ENCODE data around the gene PRMT5. TPM values are rescaled to one million over a fixed set of nuclear protein-coding genes. Genes with fewer than 3 reads are reported as not detected.

Gene PRMT5
- total RNA-seq, 4 donors from 2014 or later = 32.2 to 92.3 (median 43.4) TPM

DNA sequence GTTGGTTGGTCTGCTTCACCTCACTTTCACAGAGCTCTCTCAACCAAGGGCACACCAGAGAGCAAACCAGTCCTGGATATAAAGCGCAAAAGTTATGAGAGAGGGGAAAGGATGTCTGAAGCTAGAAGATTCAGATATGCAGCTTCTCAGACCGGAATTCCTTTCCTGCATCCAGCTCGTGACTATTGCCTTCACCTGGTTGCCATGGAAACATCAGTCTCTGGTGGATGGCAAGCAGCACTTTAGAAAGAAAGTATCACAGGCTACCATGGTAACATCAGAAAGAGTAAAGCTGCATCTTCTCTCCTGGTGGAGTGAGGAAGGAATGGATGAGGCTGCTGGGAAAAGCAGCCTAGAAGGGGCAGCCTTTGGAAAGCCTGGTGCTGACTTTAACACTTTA, 32.4 kb downstream of the PRMT5 start:
- in situ Hi-C loops (cut with MboI; ENCODE audit: low pct_ligation_motif_present in 1 of 4, low pct_unique_long_range_greater_than_20kb in 1 of 4, low sequenced_read_pairs in 3 of 4) (no loop called here), intact Hi-C loops (cut with DNase I; ENCODE audit: low total_unique reads) (no loop called here)
- no peaks in the 10 kb centered on the region for H3K27me3 ChIP-seq
- H3K4me3 ChIP-seq = no peak overlapping the region
- H3K4me1 ChIP-seq = peaks cover 0 to 17% (median 3%) of the 10 kb centered on the region in 4 donors
- peaks cover 0 to 13% (median 5%) of the 10 kb centered on the region in 4 donors for H3K36me3 ChIP-seq
- 83 to 87% methylated on average over 3 of the region's 3 CpGs for WGBS, 2 donors (ENCODE audit: low coverage in 1 of 2)
- TF ChIP-seq EP300 (IDR thresholded peaks at IDR 0.05; ENCODE audit: low read depth) (no peak), POLR2A (IDR thresholded peaks at IDR 0.05) (no peak), POLR2AphosphoS5 (IDR thresholded peaks at IDR 0.05) (no peak)
- TF ChIP-seq, protein P1, sequence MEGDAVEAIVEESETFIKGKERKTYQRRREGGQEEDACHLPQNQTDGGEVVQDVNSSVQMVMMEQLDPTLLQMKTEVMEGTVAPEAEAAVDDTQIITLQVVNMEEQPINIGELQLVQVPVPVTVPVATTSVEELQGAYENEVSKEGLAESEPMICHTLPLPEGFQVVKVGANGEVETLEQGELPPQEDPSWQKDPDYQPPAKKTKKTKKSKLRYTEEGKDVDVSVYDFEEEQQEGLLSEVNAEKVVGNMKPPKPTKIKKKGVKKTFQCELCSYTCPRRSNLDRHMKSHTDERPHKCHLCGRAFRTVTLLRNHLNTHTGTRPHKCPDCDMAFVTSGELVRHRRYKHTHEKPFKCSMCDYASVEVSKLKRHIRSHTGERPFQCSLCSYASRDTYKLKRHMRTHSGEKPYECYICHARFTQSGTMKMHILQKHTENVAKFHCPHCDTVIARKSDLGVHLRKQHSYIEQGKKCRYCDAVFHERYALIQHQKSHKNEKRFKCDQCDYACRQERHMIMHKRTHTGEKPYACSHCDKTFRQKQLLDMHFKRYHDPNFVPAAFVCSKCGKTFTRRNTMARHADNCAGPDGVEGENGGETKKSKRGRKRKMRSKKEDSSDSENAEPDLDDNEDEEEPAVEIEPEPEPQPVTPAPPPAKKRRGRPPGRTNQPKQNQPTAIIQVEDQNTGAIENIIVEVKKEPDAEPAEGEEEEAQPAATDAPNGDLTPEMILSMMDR (IDR thresholded peaks at IDR 0.05) = no peak
- no peak overlapping the region for H3K27ac ChIP-seq
- no peak for DNase-seq
- H3K9me3 ChIP-seq = no peaks in the 10 kb centered on the region

DNA sequence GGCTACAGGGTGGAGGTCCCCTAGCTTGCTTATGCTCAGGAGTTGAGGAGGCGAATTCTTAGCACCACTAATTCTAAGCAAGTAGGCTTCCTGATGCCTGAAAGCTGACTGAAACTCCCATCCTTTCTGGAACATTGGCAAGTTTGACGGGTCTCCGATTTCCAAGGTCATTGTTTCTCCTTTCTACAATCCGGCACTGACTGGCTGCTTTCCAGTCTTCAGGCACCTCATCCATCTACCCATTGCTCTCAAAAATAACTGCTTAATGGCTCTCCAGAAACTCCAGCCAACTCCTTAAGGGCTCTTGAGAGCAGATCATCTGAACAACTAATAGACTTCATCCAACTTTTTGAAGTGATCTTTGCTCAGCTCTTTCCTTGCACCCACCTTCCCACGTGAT, 32.8 kb downstream of the PRMT5 start:
- peaks cover 0 to 17% (median 3%) of the 10 kb centered on the region in 4 donors for H3K4me1 ChIP-seq
- no peaks in the 10 kb centered on the region for H3K27me3 ChIP-seq
- H3K27ac ChIP-seq = no peak overlapping the region
- no peak for DNase-seq
- 79 to 83% methylated on average over 1 to 5 of the region's 5 CpGs for WGBS, 2 donors (ENCODE audit: low coverage in 1 of 2)
- H3K36me3 ChIP-seq = peaks cover 0 to 9% (median 3%) of the 10 kb centered on the region in 4 donors
- no peak for TF ChIP-seq POLR2AphosphoS5 (IDR thresholded peaks at IDR 0.05)
- TF ChIP-seq POLR2A (IDR thresholded peaks at IDR 0.05) = no peak
- TF ChIP-seq EP300 (IDR thresholded peaks at IDR 0.05; ENCODE audit: low read depth) = no peak
- TF ChIP-seq, protein P1 (IDR thresholded peaks at IDR 0.05) = no peak
- H3K9me3 ChIP-seq = no peaks in the 10 kb centered on the region
- in situ Hi-C loops (cut with MboI; ENCODE audit: low pct_ligation_motif_present in 1 of 4, low pct_unique_long_range_greater_than_20kb in 1 of 4, low sequenced_read_pairs in 3 of 4) = no loop called here
- no peak overlapping the region for H3K4me3 ChIP-seq
- intact Hi-C loops (cut with DNase I; ENCODE audit: low total_unique reads) = no loop called here

DNA sequence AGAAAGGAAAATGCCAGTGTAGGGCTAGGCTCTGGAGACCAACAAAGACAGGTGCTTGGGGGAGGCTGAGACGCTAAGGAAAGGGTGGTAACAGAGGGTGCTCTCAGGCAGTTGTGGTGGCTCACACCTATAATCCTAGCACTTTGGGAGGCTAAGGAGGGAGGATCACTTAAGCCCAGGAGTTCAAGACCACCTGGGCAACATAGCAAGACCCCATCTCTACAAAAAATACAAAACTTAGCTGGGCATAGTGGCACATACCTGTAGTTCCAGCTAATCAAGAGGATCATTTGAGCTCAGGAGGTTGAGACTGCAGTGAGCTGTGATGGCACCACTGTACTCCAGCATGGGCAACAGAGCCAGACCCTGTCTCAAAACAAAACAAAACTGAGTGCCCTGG, 33.8 kb downstream of the PRMT5 start:
- no peak overlapping the region for H3K27ac ChIP-seq
- in situ Hi-C loops (cut with MboI; ENCODE audit: low pct_ligation_motif_present in 1 of 4, low pct_unique_long_range_greater_than_20kb in 1 of 4, low sequenced_read_pairs in 3 of 4) (no loop called here), intact Hi-C loops (cut with DNase I; ENCODE audit: low total_unique reads) (no loop called here)
- H3K36me3 ChIP-seq = no peaks in the 10 kb centered on the region
- H3K4me3 ChIP-seq = no peak overlapping the region
- TF ChIP-seq POLR2A (IDR thresholded peaks at IDR 0.05) = no peak
- TF ChIP-seq, protein P1 (IDR thresholded peaks at IDR 0.05) = no peak
- TF ChIP-seq POLR2AphosphoS5 (IDR thresholded peaks at IDR 0.05) = no peak
- TF ChIP-seq EP300 (IDR thresholded peaks at IDR 0.05; ENCODE audit: low read depth) = no peak
- no peaks in the 10 kb centered on the region for H3K27me3 ChIP-seq
- H3K9me3 ChIP-seq = no peaks in the 10 kb centered on the region
- 84% methylated on average over 1 of the region's 1 CpG; no CpG with 5 or more reads in 1 of the 2 donors for WGBS, 2 donors (ENCODE audit: low coverage in 1 of 2)
- no peak for DNase-seq
- peaks cover 0 to 13% (median 3%) of the 10 kb centered on the region in 4 donors for H3K4me1 ChIP-seq

DNA sequence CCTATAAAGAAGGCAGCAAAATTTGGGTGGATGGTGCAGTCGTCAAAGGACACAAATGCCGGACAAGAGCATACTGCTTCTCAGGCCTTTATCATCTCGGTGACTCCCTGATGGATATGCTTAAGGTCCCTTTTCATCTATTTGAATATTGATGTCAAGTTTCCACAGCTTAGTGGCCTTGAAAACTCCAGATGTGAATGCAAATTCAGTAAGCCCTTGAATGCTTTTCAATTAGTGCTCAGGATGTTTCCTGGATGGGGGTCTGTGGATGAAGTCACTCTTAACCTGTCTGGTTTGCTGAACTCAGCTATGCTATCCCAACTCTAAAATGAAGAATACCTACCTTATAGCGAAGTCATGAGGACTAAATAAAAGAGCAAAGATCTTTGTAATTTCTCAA, 35.5 kb downstream of the PRMT5 start:
- intact Hi-C loops (cut with DNase I; ENCODE audit: low total_unique reads) (no loop called here), in situ Hi-C loops (cut with MboI; ENCODE audit: low pct_ligation_motif_present in 1 of 4, low pct_unique_long_range_greater_than_20kb in 1 of 4, low sequenced_read_pairs in 3 of 4) (no loop called here)
- no peak for DNase-seq
- TF ChIP-seq EP300 (IDR thresholded peaks at IDR 0.05; ENCODE audit: low read depth) = no peak
- no peak for TF ChIP-seq POLR2AphosphoS5 (IDR thresholded peaks at IDR 0.05)
- TF ChIP-seq, protein P1 (IDR thresholded peaks at IDR 0.05) = no peak
- TF ChIP-seq POLR2A (IDR thresholded peaks at IDR 0.05) = no peak
- Histone ChIP-seq H3K4me1 (peaks cover 0 to 5% (median 0%) of the 10 kb centered on the region in 4 donors), H3K27me3 (no peaks in the 10 kb centered on the region), H3K27ac (no peak overlapping the region), H3K9me3 (no peaks in the 10 kb centered on the region), H3K36me3 (no peaks in the 10 kb centered on the region), H3K4me3 (no peak overlapping the region)
- WGBS, 2 donors (ENCODE audit: low coverage in 1 of 2) = 87 to 90% methylated on average over 3 to 4 of the region's 4 CpGs

Measured in transverse colon (tissue), 4 donors.